ENCODE measurements around the gene TRAP1.

The TRAP1 gene

GRCh38 chr16:3681206-3681605 lies 36.1 kb downstream of the TRAP1 start:
- no peak overlapping the region for H3K27ac ChIP-seq
- no peak for TF ChIP-seq CTCF (conservative IDR thresholded peaks at IDR 0.05)

GRCh38 chr16:3677994-3678393 lies 39.3 kb downstream of the TRAP1 start:
- no peak for TF ChIP-seq CTCF (conservative IDR thresholded peaks at IDR 0.05)
- H3K27ac ChIP-seq = no peak overlapping the region

- no peak overlapping the region for H3K27ac ChIP-seq
- no peak for TF ChIP-seq CTCF (conservative IDR thresholded peaks at IDR 0.05)
Observed at GRCh38 chr16:3675601-3676130, 41.7 kb downstream of the TRAP1 start.

- no peak overlapping the region for H3K27ac ChIP-seq
- no peak for TF ChIP-seq CTCF (conservative IDR thresholded peaks at IDR 0.05)
Observed at GRCh38 chr16:3674513-3675295, 42.6 kb downstream of the TRAP1 start.

GRCh38 chr16:3673676-3674377 lies 43.5 kb downstream of the TRAP1 start:
- TF ChIP-seq CTCF (conservative IDR thresholded peaks at IDR 0.05) = no peak

GRCh38 chr16:3673201-3673600 lies 44.1 kb downstream of the TRAP1 start:
- no peak for TF ChIP-seq CTCF (conservative IDR thresholded peaks at IDR 0.05)
- H3K27ac ChIP-seq = no peak overlapping the region

More at GRCh38 chr16:3673676-3674377, 43.5 kb downstream of the TRAP1 start:
- H3K27ac ChIP-seq = no peak overlapping the region

GRCh38 chr16:3672571-3673041 lies 44.7 kb downstream of the TRAP1 start:
- no peak overlapping the region for H3K27ac ChIP-seq
- no peak for TF ChIP-seq CTCF (conservative IDR thresholded peaks at IDR 0.05)

All from VCaP (cell line).